Measurements from ENCODE around the gene SUPT7L. TPM values are rescaled to one million over a fixed set of nuclear protein-coding genes. Genes with fewer than 3 reads are reported as not detected.

Gene SUPT7L
- polyA plus RNA-seq, 3 donors, result 57.2 to 68.9 (median 65.8) TPM

Other genes with a start within 250 kb of the SUPT7L start
- 100 to 1,000 TPM; 128 to 141 (median 133) TPM for gene NRBP1, start 235.0 kb downstream of the SUPT7L start, polyA plus RNA-seq (ENCODE audit: insufficient read length in 3 of 3)
- gene KRTCAP3, start 221.2 kb downstream of the SUPT7L start, polyA plus RNA-seq (ENCODE audit: insufficient read length in 3 of 3), result 10 to 100 TPM in 1 of 3 donors, 1 to 10 TPM in 2; 6.1 to 10.6 (median 9.5) TPM
- 10 to 100 TPM; 41.0 to 76.4 (median 66.0) TPM for gene IFT172, start 173.9 kb downstream of the SUPT7L start, polyA plus RNA-seq (ENCODE audit: insufficient read length in 3 of 3)
- gene FNDC4, start 168.4 kb downstream of the SUPT7L start, polyA plus RNA-seq (ENCODE audit: insufficient read length in 3 of 3), result 1 to 10 TPM; 6.6 to 8.3 (median 8.1) TPM
- gene GCKR, start 166.8 kb downstream of the SUPT7L start, polyA plus RNA-seq (ENCODE audit: insufficient read length in 3 of 3), result under 1 TPM in 2 of 3 donors, not detected in 1; 0.10 to 0.40 TPM
- 10 to 100 TPM; 72.1 to 84.9 (median 75.1) TPM for gene ZNF512, start 80.6 kb downstream of the SUPT7L start, polyA plus RNA-seq (ENCODE audit: insufficient read length in 3 of 3)
- gene CCDC121, start 34.6 kb downstream of the SUPT7L start, polyA plus RNA-seq (ENCODE audit: insufficient read length in 3 of 3), result 10 to 100 TPM; 10.5 to 12.1 (median 11.4) TPM
- 10 to 100 TPM; 57.3 to 60.6 (median 57.4) TPM for gene GPN1, start 34.6 kb downstream of the SUPT7L start, polyA plus RNA-seq (ENCODE audit: insufficient read length in 3 of 3)
- gene SLC4A1AP, start 275 bp upstream of the SUPT7L start, polyA plus RNA-seq (ENCODE audit: insufficient read length in 3 of 3), result 10 to 100 TPM; 32.1 to 40.6 (median 33.8) TPM
- gene MRPL33, start 108.1 kb upstream of the SUPT7L start, polyA plus RNA-seq (ENCODE audit: insufficient read length in 3 of 3), result 100 to 1,000 TPM; 132 to 153 (median 152) TPM
- 10 to 100 TPM in 1 of 3 donors, 1 to 10 TPM in 2; 7.4 to 10.1 (median 8.4) TPM for gene RBKS, start 226.8 kb upstream of the SUPT7L start, polyA plus RNA-seq (ENCODE audit: insufficient read length in 3 of 3)
- gene BABAM2, start 227.1 kb upstream of the SUPT7L start, polyA plus RNA-seq (ENCODE audit: insufficient read length in 3 of 3), result 10 to 100 TPM; 49.0 to 54.2 (median 52.6) TPM